ENCODE measurements around the gene FAM50B.

Gene FAM50B

GRCh38 chr6:3848925-3849605 lies at the start of gene FAM50B:
TSS of gene FAM50B (plus strand) at chr6:3849373. CDS start at chr6:3849812, 439 bp downstream.
- Histone ChIP-seq H3K9ac (ENCODE audit: low read length) (peak within 1 kb of the TSS; percentile 86), H3K9me3 (ENCODE audit: control insufficient read depth, low read length) (no peaks in the 10 kb centered on the region), H3K4me1 (ENCODE audit: control insufficient read depth, insufficient read depth, low read length) (peaks cover 41% of the 10 kb centered on the region), H3K4me3 (ENCODE audit: low read length) (peak within 1 kb of the TSS; percentile 78), H3K27me3 (replicated peaks; ENCODE audit: control insufficient read depth, insufficient read depth, low read length) (no peaks in the 10 kb centered on the region), H3K36me3 (ENCODE audit: control insufficient read depth, insufficient read depth, low read length, severe bottlenecking) (no peaks in the 10 kb centered on the region)
- DNase-seq (ENCODE audit: low read depth), result peak; percentile 93

- Histone ChIP-seq H3K9ac (ENCODE audit: low read length) (no peak overlapping the region), H3K4me1 (ENCODE audit: control insufficient read depth, insufficient read depth, low read length) (peaks cover 32% of the 10 kb centered on the region), H3K27me3 (replicated peaks; ENCODE audit: control insufficient read depth, insufficient read depth, low read length) (no peaks in the 10 kb centered on the region), H3K9me3 (ENCODE audit: control insufficient read depth, low read length) (no peaks in the 10 kb centered on the region), H3K36me3 (ENCODE audit: control insufficient read depth, insufficient read depth, low read length, severe bottlenecking) (no peaks in the 10 kb centered on the region), H3K4me3 (ENCODE audit: low read length) (no peak overlapping the region)
- no peak for DNase-seq (ENCODE audit: low read depth)
Measured at GRCh38 chr6:3799719-3800118, 49.5 kb upstream of the FAM50B start.

GRCh38 chr6:3800850-3801591 lies 48.2 kb upstream of the FAM50B start:
- H3K27me3 ChIP-seq (replicated peaks; ENCODE audit: control insufficient read depth, insufficient read depth, low read length), result no peaks in the 10 kb centered on the region
- no peak overlapping the region for H3K4me3 ChIP-seq (ENCODE audit: low read length)
- peaks cover 43% of the 10 kb centered on the region for H3K4me1 ChIP-seq (ENCODE audit: control insufficient read depth, insufficient read depth, low read length)
- no peak overlapping the region for H3K9ac ChIP-seq (ENCODE audit: low read length)
- H3K9me3 ChIP-seq (ENCODE audit: control insufficient read depth, low read length), result no peaks in the 10 kb centered on the region
- peak; percentile 26 for DNase-seq (ENCODE audit: low read depth)
- H3K36me3 ChIP-seq (ENCODE audit: control insufficient read depth, insufficient read depth, low read length, severe bottlenecking), result no peaks in the 10 kb centered on the region

GRCh38 chr6:3801960-3802359 lies 47.2 kb upstream of the FAM50B start:
- no peaks in the 10 kb centered on the region for H3K36me3 ChIP-seq (ENCODE audit: control insufficient read depth, insufficient read depth, low read length, severe bottlenecking)
- H3K4me1 ChIP-seq (ENCODE audit: control insufficient read depth, insufficient read depth, low read length), result peaks cover 42% of the 10 kb centered on the region
- no peak overlapping the region for H3K4me3 ChIP-seq (ENCODE audit: low read length)
- DNase-seq (ENCODE audit: low read depth), result no peak
- no peaks in the 10 kb centered on the region for H3K27me3 ChIP-seq (replicated peaks; ENCODE audit: control insufficient read depth, insufficient read depth, low read length)
- no peak overlapping the region for H3K9ac ChIP-seq (ENCODE audit: low read length)
- H3K9me3 ChIP-seq (ENCODE audit: control insufficient read depth, low read length), result no peaks in the 10 kb centered on the region

GRCh38 chr6:3803627-3804468 lies 45.3 kb upstream of the FAM50B start:
- Histone ChIP-seq H3K9me3 (ENCODE audit: control insufficient read depth, low read length) (no peaks in the 10 kb centered on the region), H3K4me1 (ENCODE audit: control insufficient read depth, insufficient read depth, low read length) (peaks cover 42% of the 10 kb centered on the region), H3K4me3 (ENCODE audit: low read length) (peak overlapping the region; percentile 64), H3K27me3 (replicated peaks; ENCODE audit: control insufficient read depth, insufficient read depth, low read length) (no peaks in the 10 kb centered on the region), H3K36me3 (ENCODE audit: control insufficient read depth, insufficient read depth, low read length, severe bottlenecking) (no peaks in the 10 kb centered on the region), H3K9ac (ENCODE audit: low read length) (peak overlapping the region; percentile 82)
- peak; percentile 94 for DNase-seq (ENCODE audit: low read depth)

GRCh38 chr6:3804964-3805363 lies 44.2 kb upstream of the FAM50B start:
- Histone ChIP-seq H3K4me1 (ENCODE audit: control insufficient read depth, insufficient read depth, low read length) (peaks cover 49% of the 10 kb centered on the region), H3K4me3 (ENCODE audit: low read length) (no peak overlapping the region), H3K9me3 (ENCODE audit: control insufficient read depth, low read length) (no peaks in the 10 kb centered on the region), H3K36me3 (ENCODE audit: control insufficient read depth, insufficient read depth, low read length, severe bottlenecking) (no peaks in the 10 kb centered on the region), H3K27me3 (replicated peaks; ENCODE audit: control insufficient read depth, insufficient read depth, low read length) (no peaks in the 10 kb centered on the region), H3K9ac (ENCODE audit: low read length) (no peak overlapping the region)
- peak; percentile 8 for DNase-seq (ENCODE audit: low read depth)

- no peak for DNase-seq (ENCODE audit: low read depth)
- H3K9me3 ChIP-seq (ENCODE audit: control insufficient read depth, low read length), result no peaks in the 10 kb centered on the region
- H3K4me3 ChIP-seq (ENCODE audit: low read length), result no peak overlapping the region
- no peaks in the 10 kb centered on the region for H3K36me3 ChIP-seq (ENCODE audit: control insufficient read depth, insufficient read depth, low read length, severe bottlenecking)
- peaks cover 49% of the 10 kb centered on the region for H3K4me1 ChIP-seq (ENCODE audit: control insufficient read depth, insufficient read depth, low read length)
- H3K9ac ChIP-seq (ENCODE audit: low read length), result no peak overlapping the region
- H3K27me3 ChIP-seq (replicated peaks; ENCODE audit: control insufficient read depth, insufficient read depth, low read length), result no peaks in the 10 kb centered on the region
Measured at GRCh38 chr6:3805448-3806123, 43.6 kb upstream of the FAM50B start.

- H3K4me3 ChIP-seq (ENCODE audit: low read length), result no peak overlapping the region
- no peak overlapping the region for H3K9ac ChIP-seq (ENCODE audit: low read length)
- H3K9me3 ChIP-seq (ENCODE audit: control insufficient read depth, low read length), result no peaks in the 10 kb centered on the region
- H3K4me1 ChIP-seq (ENCODE audit: control insufficient read depth, insufficient read depth, low read length), result peaks cover 49% of the 10 kb centered on the region
- H3K27me3 ChIP-seq (replicated peaks; ENCODE audit: control insufficient read depth, insufficient read depth, low read length), result no peaks in the 10 kb centered on the region
- DNase-seq (ENCODE audit: low read depth), result no peak
- H3K36me3 ChIP-seq (ENCODE audit: control insufficient read depth, insufficient read depth, low read length, severe bottlenecking), result no peaks in the 10 kb centered on the region
Measured at GRCh38 chr6:3806169-3806922, 42.8 kb upstream of the FAM50B start.

- DNase-seq (ENCODE audit: low read depth), result peak; percentile 9
- H3K9me3 ChIP-seq (ENCODE audit: control insufficient read depth, low read length), result no peaks in the 10 kb centered on the region
- H3K4me1 ChIP-seq (ENCODE audit: control insufficient read depth, insufficient read depth, low read length), result peaks cover 51% of the 10 kb centered on the region
- H3K27me3 ChIP-seq (replicated peaks; ENCODE audit: control insufficient read depth, insufficient read depth, low read length), result no peaks in the 10 kb centered on the region
- H3K9ac ChIP-seq (ENCODE audit: low read length), result peak overlapping the region; percentile 50
- no peaks in the 10 kb centered on the region for H3K36me3 ChIP-seq (ENCODE audit: control insufficient read depth, insufficient read depth, low read length, severe bottlenecking)
- peak overlapping the region; percentile 10 for H3K4me3 ChIP-seq (ENCODE audit: low read length)
Measured at GRCh38 chr6:3808199-3808598, 41.0 kb upstream of the FAM50B start.

- DNase-seq (ENCODE audit: low read depth), result peak; percentile 93
- Histone ChIP-seq H3K4me1 (ENCODE audit: control insufficient read depth, insufficient read depth, low read length) (peaks cover 47% of the 10 kb centered on the region), H3K9me3 (ENCODE audit: control insufficient read depth, low read length) (no peaks in the 10 kb centered on the region), H3K4me3 (ENCODE audit: low read length) (peak overlapping the region; percentile 42), H3K36me3 (ENCODE audit: control insufficient read depth, insufficient read depth, low read length, severe bottlenecking) (no peaks in the 10 kb centered on the region), H3K27me3 (replicated peaks; ENCODE audit: control insufficient read depth, insufficient read depth, low read length) (no peaks in the 10 kb centered on the region), H3K9ac (ENCODE audit: low read length) (peak overlapping the region; percentile 52)
Measured at GRCh38 chr6:3808759-3809514, 40.2 kb upstream of the FAM50B start.

All from adipocyte (in vitro differentiated cells).